Measurements from ENCODE around the gene PPME1.

DNA sequence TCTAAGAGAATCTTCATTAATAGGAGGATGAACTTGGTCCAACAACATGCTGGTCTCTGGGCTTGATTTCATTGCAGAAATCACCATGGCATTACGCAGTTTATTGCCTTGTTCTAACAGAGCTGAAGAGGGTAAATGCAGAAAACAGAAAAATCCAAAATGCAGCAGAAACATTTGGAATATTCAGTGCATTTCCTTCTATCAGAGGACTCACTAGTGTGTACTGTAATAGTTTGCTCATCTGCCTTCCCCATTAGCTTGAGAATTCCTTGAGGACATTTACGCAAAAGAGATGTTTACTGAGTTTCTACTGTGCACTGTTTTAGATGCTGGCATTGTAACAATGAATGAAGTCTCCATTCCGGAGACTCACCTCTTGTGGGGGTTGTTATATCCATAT lies 37.7 kb upstream of the PPME1 start:
- TF ChIP-seq, protein P1, sequence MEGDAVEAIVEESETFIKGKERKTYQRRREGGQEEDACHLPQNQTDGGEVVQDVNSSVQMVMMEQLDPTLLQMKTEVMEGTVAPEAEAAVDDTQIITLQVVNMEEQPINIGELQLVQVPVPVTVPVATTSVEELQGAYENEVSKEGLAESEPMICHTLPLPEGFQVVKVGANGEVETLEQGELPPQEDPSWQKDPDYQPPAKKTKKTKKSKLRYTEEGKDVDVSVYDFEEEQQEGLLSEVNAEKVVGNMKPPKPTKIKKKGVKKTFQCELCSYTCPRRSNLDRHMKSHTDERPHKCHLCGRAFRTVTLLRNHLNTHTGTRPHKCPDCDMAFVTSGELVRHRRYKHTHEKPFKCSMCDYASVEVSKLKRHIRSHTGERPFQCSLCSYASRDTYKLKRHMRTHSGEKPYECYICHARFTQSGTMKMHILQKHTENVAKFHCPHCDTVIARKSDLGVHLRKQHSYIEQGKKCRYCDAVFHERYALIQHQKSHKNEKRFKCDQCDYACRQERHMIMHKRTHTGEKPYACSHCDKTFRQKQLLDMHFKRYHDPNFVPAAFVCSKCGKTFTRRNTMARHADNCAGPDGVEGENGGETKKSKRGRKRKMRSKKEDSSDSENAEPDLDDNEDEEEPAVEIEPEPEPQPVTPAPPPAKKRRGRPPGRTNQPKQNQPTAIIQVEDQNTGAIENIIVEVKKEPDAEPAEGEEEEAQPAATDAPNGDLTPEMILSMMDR (IDR thresholded peaks at IDR 0.05) = no peak
- TF ChIP-seq, protein P2, sequence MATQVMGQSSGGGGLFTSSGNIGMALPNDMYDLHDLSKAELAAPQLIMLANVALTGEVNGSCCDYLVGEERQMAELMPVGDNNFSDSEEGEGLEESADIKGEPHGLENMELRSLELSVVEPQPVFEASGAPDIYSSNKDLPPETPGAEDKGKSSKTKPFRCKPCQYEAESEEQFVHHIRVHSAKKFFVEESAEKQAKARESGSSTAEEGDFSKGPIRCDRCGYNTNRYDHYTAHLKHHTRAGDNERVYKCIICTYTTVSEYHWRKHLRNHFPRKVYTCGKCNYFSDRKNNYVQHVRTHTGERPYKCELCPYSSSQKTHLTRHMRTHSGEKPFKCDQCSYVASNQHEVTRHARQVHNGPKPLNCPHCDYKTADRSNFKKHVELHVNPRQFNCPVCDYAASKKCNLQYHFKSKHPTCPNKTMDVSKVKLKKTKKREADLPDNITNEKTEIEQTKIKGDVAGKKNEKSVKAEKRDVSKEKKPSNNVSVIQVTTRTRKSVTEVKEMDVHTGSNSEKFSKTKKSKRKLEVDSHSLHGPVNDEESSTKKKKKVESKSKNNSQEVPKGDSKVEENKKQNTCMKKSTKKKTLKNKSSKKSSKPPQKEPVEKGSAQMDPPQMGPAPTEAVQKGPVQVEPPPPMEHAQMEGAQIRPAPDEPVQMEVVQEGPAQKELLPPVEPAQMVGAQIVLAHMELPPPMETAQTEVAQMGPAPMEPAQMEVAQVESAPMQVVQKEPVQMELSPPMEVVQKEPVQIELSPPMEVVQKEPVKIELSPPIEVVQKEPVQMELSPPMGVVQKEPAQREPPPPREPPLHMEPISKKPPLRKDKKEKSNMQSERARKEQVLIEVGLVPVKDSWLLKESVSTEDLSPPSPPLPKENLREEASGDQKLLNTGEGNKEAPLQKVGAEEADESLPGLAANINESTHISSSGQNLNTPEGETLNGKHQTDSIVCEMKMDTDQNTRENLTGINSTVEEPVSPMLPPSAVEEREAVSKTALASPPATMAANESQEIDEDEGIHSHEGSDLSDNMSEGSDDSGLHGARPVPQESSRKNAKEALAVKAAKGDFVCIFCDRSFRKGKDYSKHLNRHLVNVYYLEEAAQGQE (IDR thresholded peaks at IDR 0.05; ENCODE audit: insufficient read depth in 1 of 2, low read depth in 2 of 2, low read length in 1 of 2) = no peak
- TF ChIP-seq POLR2AphosphoS5 (IDR thresholded peaks at IDR 0.05; ENCODE audit: low read depth, low read length) = no peak
